Neutrophil (primary cell): ENCODE measurements around the gene CORO6.

Experiments used
- H3K27ac ChIP-seq: fragments of 200-600 bp; sonication (generic); 2 replicates; pipeline ENCODE4 v1.5.1; 2016; ENCODE audit warnings: mild to moderate bottlenecking, moderate library complexity
- H3K27me3 ChIP-seq: fragments of 200-600 bp; sonication (generic); 2 replicates; pipeline ENCODE4 v1.6.0; 2016; ENCODE audit warnings: mild to moderate bottlenecking
- H3K36me3 ChIP-seq: fragments of 200-600 bp; sonication (generic); 2 replicates; pipeline ENCODE4 v1.5.1; 2017
- H3K4me1 ChIP-seq, 2 experiments: fragments of 200-600 bp in 1 of 2; sonication (generic) in 1 of 2; 1 replicate in 1 of 2; 2 replicates in 1 of 2; pipeline versions ENCODE4 v1.5.1 to v1.6.1; 2013 to 2016; ENCODE audit warnings: low read depth in 1 of 2, low read length in 1 of 2, mild to moderate bottlenecking in 1 of 2, moderate library complexity in 1 of 2; ENCODE audit not compliant: control insufficient read depth in 1 of 2, insufficient read depth in 1 of 2
- H3K4me3 ChIP-seq, 2 experiments: fragments of 200-600 bp in 1 of 2; sonication (generic) in 1 of 2; 1 replicate in 1 of 2; 2 replicates in 1 of 2; pipeline ENCODE4 v1.5.1; 2013 to 2016; ENCODE audit warnings: low read depth in 1 of 2, low read length in 1 of 2, mild to moderate bottlenecking in 1 of 2, moderate library complexity in 1 of 2
- H3K9me3 ChIP-seq: fragments of 200-600 bp; sonication (generic); 2 replicates; pipeline ENCODE4 v1.5.1; 2016
- TF ChIP-seq, protein P1 (sequence below): fragments of 200-600 bp; sonication (generic); IDR thresholded peaks from 2 replicates; pipeline ENCODE4 v1.5.1; 2016; ENCODE audit warnings: antibody characterized with exemption

Gene CORO6

DNA sequence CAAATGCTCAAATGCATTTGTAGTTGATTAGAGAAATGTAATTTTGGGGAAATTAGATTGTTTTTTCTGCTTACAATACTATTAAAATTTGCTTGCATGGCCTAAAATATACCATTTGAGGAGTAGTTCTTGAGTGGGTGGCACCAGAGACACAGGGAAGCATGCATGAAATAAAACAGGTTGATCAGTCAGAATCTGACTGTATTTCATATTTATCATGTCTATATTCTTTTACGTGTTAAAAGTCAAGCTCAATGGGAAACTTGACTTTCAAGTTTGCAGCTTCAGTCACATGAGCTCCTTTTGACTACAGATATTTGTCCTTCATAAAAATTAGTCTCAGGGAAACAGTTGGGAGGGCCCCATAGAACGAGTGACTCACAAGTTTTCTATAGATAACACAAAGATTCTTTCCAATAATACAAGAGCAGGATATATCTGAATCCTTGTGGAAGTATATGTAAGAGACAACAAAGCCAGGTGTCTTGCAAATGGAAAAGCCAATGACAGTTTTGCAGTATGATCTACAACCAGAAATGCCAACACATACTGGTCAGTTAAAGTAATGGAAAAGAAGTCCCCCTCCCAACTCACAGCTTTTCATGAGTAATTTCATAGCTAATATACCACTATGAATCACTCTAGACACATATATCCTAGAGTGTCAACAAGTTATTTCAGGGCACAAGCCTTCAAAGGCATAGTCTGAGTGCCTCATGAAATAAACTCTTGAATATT is 42.2 kb upstream of the CORO6 start:
- no peaks in the 10 kb centered on the region for H3K27me3 ChIP-seq
- H3K36me3 ChIP-seq: peaks cover 100% of the 10 kb centered on the region
- peak overlapping the region; percentile 65 for H3K27ac ChIP-seq
- TF ChIP-seq, protein P1, sequence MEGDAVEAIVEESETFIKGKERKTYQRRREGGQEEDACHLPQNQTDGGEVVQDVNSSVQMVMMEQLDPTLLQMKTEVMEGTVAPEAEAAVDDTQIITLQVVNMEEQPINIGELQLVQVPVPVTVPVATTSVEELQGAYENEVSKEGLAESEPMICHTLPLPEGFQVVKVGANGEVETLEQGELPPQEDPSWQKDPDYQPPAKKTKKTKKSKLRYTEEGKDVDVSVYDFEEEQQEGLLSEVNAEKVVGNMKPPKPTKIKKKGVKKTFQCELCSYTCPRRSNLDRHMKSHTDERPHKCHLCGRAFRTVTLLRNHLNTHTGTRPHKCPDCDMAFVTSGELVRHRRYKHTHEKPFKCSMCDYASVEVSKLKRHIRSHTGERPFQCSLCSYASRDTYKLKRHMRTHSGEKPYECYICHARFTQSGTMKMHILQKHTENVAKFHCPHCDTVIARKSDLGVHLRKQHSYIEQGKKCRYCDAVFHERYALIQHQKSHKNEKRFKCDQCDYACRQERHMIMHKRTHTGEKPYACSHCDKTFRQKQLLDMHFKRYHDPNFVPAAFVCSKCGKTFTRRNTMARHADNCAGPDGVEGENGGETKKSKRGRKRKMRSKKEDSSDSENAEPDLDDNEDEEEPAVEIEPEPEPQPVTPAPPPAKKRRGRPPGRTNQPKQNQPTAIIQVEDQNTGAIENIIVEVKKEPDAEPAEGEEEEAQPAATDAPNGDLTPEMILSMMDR: no peak
- H3K9me3 ChIP-seq: no peaks in the 10 kb centered on the region
- peaks cover 6% of the 10 kb centered on the region in 2 experiments for H3K4me1 ChIP-seq
- H3K4me3 ChIP-seq: no peak overlapping the region

DNA sequence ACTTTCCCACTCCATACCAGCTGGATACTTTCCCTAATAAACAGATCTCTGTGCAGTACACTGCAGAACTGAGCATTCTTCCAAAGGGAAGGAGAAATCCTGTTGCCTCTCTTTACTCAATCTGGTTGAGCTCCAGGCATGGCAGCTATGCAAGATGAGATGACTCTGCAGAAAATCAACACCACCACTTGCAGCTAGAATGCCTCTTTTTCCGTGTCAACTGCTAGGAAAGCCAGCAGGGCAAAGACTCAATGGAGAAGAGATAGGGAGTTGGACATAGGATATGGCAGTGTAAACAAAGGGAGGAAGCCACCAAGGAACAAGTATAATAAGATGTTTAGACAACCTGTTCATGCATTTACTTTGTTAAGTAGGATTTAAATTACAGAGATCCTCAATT is 40.4 kb upstream of the CORO6 start:
- Histone ChIP-seq H3K27me3 (no peaks in the 10 kb centered on the region), H3K9me3 (no peaks in the 10 kb centered on the region), H3K27ac (peak overlapping the region; percentile 46), H3K4me3 (no peak overlapping the region), H3K4me1 (peaks cover 6% of the 10 kb centered on the region in 2 experiments), H3K36me3 (peaks cover 98% of the 10 kb centered on the region)
- TF ChIP-seq, protein P1: no peak

DNA sequence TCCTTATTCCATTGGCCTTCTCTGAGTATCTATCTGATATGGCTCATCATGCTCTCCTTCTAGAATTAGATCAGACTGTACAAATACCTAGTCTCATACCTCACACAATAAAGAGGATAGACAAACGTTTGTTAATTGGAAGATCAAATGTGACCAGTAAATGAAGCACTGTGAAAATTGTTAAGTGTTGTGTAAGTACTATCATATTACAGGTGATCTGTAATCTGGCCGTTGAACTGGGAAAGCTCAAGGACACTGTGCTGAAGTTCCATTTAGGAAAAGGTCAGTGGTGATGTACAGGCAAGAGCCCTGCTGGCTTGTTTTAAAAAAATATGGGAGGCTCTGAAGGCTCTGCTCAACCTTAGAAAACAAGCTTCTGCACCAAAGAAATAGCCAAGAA is 38.5 kb upstream of the CORO6 start:
- TF ChIP-seq, protein P1: no peak
- Histone ChIP-seq H3K9me3 (no peaks in the 10 kb centered on the region), H3K4me3 (no peak overlapping the region), H3K27ac (no peak overlapping the region), H3K36me3 (peaks cover 96% of the 10 kb centered on the region), H3K4me1 (peaks cover 6% of the 10 kb centered on the region in 2 experiments), H3K27me3 (no peaks in the 10 kb centered on the region)

DNA sequence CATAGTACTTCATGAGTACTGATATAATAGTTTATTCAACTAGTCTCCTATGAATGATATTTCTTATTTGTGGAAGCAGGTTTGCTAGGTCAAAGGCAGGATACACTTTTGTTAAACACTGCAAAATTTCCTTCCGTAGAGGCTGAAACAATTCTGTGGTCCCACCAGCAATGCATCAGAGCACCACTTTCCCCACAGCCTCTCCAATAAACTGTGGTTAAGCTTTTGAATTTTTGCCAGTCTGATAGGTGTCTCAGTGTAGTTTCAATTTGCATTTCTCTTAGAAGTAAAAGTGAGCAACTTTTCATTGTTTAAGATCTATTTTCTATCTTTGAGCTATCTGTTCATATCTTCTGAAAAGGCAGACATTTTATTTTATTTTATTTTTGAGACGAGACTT is 36.4 kb upstream of the CORO6 start:
- peaks cover 96% of the 10 kb centered on the region for H3K36me3 ChIP-seq
- TF ChIP-seq, protein P1: no peak
- H3K4me3 ChIP-seq: no peak overlapping the region
- H3K9me3 ChIP-seq: no peaks in the 10 kb centered on the region
- peaks cover 6% of the 10 kb centered on the region in 2 experiments for H3K4me1 ChIP-seq
- H3K27me3 ChIP-seq: no peaks in the 10 kb centered on the region
- peak overlapping the region; percentile 26 for H3K27ac ChIP-seq

DNA sequence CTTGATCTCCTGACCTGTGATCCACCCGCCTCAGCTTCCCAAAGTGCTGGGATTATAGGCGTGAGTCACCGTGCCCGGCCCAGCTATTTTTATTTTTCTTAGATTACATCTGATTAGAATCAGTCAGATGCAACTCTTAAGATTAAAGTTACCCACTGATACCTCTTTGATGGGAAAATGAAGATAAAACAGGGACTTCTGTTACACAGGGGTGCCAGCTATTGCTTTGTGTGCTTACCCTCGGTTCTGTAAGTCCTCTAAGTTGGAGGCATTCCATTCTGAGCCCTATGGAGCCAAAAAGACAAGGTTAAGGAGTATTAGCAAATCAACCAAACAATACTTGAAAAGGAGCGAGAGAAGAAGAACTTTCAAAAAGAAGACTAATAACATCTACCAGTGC is 32.6 kb upstream of the CORO6 start:
- Histone ChIP-seq H3K36me3 (peaks cover 96% of the 10 kb centered on the region), H3K27me3 (no peaks in the 10 kb centered on the region), H3K4me1 (no peaks in the 10 kb centered on the region), H3K4me3 (no peak overlapping the region), H3K9me3 (no peaks in the 10 kb centered on the region), H3K27ac (no peak overlapping the region)
- TF ChIP-seq, protein P1: no peak
